ENCODE data around the gene CLEC4G. TPM values are rescaled to one million over a fixed set of nuclear protein-coding genes. Genes with fewer than 3 reads are reported as not detected.

CLEC4G gene
- total and polyA plus RNA-seq, 4 experiments from 2014 or later: not detected

DNA sequence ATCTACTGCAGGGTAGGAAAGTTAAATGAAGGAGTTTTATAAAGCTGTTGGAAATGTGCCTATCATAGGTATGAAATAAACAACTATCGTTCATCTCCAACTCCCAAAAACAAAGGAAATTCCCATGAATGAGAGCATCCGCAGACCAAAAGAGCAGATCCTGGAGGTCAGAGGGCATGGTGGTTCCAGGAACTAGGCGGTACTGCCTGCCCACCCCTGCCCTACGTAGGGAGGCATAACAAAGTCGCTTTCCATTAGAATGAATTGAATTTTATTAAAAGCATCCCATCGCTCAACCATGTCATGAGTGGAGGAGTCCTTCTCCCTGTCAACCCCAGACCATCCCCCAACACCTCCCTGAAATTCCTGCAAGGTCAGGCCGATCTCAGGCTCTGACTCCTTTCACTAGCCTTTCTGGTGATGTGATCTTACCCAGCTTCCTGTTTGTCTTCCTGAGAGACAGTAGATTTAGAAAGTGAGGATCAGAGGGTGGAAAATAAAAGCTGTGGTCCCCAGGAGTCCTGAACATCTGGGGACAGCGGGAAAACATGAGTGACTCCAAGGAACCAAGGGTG, 30.9 kb upstream of the CLEC4G start, which contains the start of gene CLEC4M:
Gene CLEC4M, plus strand, starts transcription at position 525 of the 575 bp plus-strand sequence. Its CDS starts 24 bp downstream, at position 549.
- intact Hi-C loops (cut with micrococcal nuclease): no loop called here
- Mint-ChIP-seq H3K27me3 (peaks cover 2 to 11% of the 10 kb centered on the region in 2 donors), H3K27ac (peak within 1 kb of the TSS in 2 of 7 donors; percentile 9 to 46), H3K9me3 (peaks cover 2 to 21% (median 20%) of the 10 kb centered on the region in 8 donors), H3K4me3 (no peak within 1 kb of the TSS), H3K4me1 (peaks cover 0 to 4% (median 0%) of the 10 kb centered on the region in 4 donors), H3K36me3 (peaks cover 5 to 8% of the 10 kb centered on the region in 2 donors)
- POLR2A ChIA-PET (ENCODE audit: partially characterized antibody): no interaction called here
- no peak within 1 kb of the TSS for H3K27ac ChIP-seq (ENCODE audit: low read depth, low read length)
- DNase-seq: no peak
- no peaks in the 10 kb centered on the region for H3K27me3 ChIP-seq (ENCODE audit: insufficient read depth, low read length)
- no peaks in the 10 kb centered on the region for H3K4me1 ChIP-seq (ENCODE audit: insufficient read depth, low read length)
- peaks cover 0 to 6% of the 10 kb centered on the region in 2 donors for H3K9me3 ChIP-seq (ENCODE audit: control insufficient read depth in 1 of 2, low read length in 2 of 2)
- H3K4me3 ChIP-seq (ENCODE audit: low read length in 2 of 2): no peak within 1 kb of the TSS
- H3K36me3 ChIP-seq (ENCODE audit: insufficient read depth, low read length): no peaks in the 10 kb centered on the region
- CTCF ChIA-PET (ENCODE audit: partially characterized antibody): interaction anchor here (1.0 kb wide), 1 partner anchor 36 kb away, joined by 3 read pairs; no protein-coding TSS in a partner anchor

DNA sequence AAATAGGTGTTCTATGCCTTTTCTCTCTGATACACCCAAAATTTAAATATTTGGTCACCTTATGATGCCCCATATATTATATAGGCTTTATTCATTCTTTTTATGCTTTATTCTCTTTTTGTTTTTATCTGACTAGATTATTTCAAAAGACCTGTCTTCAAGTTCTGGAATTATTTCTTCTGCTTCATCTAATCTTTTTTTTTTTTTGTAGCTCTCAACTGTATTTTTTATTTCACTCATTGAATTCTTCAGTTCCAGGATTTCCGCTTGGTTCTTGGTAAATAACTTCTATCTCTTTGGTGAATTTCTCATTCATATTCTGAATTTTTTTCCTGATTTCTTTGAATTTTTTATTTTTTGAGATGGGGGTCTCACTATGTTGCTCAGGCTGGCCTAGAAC, 27.2 kb upstream of the CLEC4G start:
- Histone ChIP-seq H3K4me3 (ENCODE audit: low read length in 2 of 2) (no peak overlapping the region), H3K27me3 (ENCODE audit: insufficient read depth, low read length) (no peaks in the 10 kb centered on the region), H3K36me3 (ENCODE audit: insufficient read depth, low read length) (no peaks in the 10 kb centered on the region), H3K27ac (ENCODE audit: low read depth, low read length) (no peak overlapping the region), H3K4me1 (ENCODE audit: insufficient read depth, low read length) (no peaks in the 10 kb centered on the region), H3K9me3 (ENCODE audit: control insufficient read depth in 1 of 2, low read length in 2 of 2) (peaks cover 0 to 18% of the 10 kb centered on the region in 2 donors)
- Mint-ChIP-seq H3K4me1 (peaks cover 0 to 4% (median 0%) of the 10 kb centered on the region in 4 donors), H3K36me3 (peaks cover 14% of the 10 kb centered on the region in 2 donors), H3K4me3 (no peak overlapping the region), H3K27me3 (peaks cover 3 to 11% of the 10 kb centered on the region in 2 donors), H3K9me3 (peaks cover 6 to 54% (median 38%) of the 10 kb centered on the region in 8 donors), H3K27ac (no peak overlapping the region)
- ChIA-PET CTCF (ENCODE audit: partially characterized antibody) (no interaction called here), POLR2A (ENCODE audit: partially characterized antibody) (no interaction called here)
- DNase-seq: no peak
- intact Hi-C loops (cut with micrococcal nuclease): loop anchor here (10.0 kb wide), 1 partner anchor 54 kb away; the partner anchor contains the start of gene FCER2

GRCh38 chr19:7757358-7757757, 25.4 kb upstream of the CLEC4G start:
- no peak overlapping the region for H3K27ac ChIP-seq (ENCODE audit: low read depth, low read length)
- no peak overlapping the region for H3K4me3 ChIP-seq (ENCODE audit: low read length in 2 of 2)
- no peaks in the 10 kb centered on the region for H3K4me1 ChIP-seq (ENCODE audit: insufficient read depth, low read length)
- intact Hi-C loops (cut with micrococcal nuclease): loop anchor here (10.0 kb wide), 1 partner anchor 53 kb away; the partner anchor contains the start of gene FCER2
- Mint-ChIP-seq H3K27ac (no peak overlapping the region), H3K4me3 (no peak overlapping the region), H3K27me3 (peaks cover 3 to 4% of the 10 kb centered on the region in 2 donors), H3K9me3 (peaks cover 6 to 56% (median 39%) of the 10 kb centered on the region in 8 donors), H3K36me3 (peaks cover 14 to 16% of the 10 kb centered on the region in 2 donors), H3K4me1 (peaks cover 0 to 3% (median 0%) of the 10 kb centered on the region in 4 donors)
- ChIA-PET CTCF (ENCODE audit: partially characterized antibody) (no interaction called here), POLR2A (ENCODE audit: partially characterized antibody) (no interaction called here)
- no peak for DNase-seq
- H3K27me3 ChIP-seq (ENCODE audit: insufficient read depth, low read length): no peaks in the 10 kb centered on the region
- H3K9me3 ChIP-seq (ENCODE audit: control insufficient read depth in 1 of 2, low read length in 2 of 2): peaks cover 0 to 18% of the 10 kb centered on the region in 2 donors
- no peaks in the 10 kb centered on the region for H3K36me3 ChIP-seq (ENCODE audit: insufficient read depth, low read length)

DNA sequence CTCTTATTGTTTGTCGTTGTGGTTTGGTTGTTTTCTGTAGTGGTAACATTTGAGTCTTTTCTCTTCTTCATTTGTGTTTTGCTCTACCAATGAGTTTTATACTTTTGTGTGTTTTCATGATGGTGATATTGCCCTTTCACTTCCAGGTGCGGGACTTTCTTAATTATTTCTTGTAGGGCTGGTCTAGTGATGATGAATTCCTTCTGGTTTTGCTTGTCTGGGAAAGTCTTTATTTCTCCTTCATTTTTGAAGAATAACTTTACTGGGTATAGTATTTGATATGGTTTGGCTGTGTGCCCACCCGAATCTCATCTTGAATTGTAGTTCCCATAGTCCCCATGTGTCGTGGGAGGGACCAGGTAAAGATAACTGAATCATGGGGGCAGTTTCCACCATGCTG, 24.3 kb upstream of the CLEC4G start:
- peaks cover 1 to 3% (median 2%) of the 10 kb centered on the region in 4 donors for H3K4me1 Mint-ChIP-seq
- Histone ChIP-seq H3K36me3 (ENCODE audit: insufficient read depth, low read length) (no peaks in the 10 kb centered on the region), H3K4me3 (ENCODE audit: low read length in 2 of 2) (no peak overlapping the region), H3K9me3 (ENCODE audit: control insufficient read depth in 1 of 2, low read length in 2 of 2) (peaks cover 0 to 18% of the 10 kb centered on the region in 2 donors), H3K27me3 (ENCODE audit: insufficient read depth, low read length) (no peaks in the 10 kb centered on the region), H3K4me1 (ENCODE audit: insufficient read depth, low read length) (no peaks in the 10 kb centered on the region), H3K27ac (ENCODE audit: low read depth, low read length) (no peak overlapping the region)
- intact Hi-C loops (cut with micrococcal nuclease): loop anchor here (10.0 kb wide), 1 partner anchor 51 kb away; the partner anchor contains the start of gene FCER2
- ChIA-PET CTCF (ENCODE audit: partially characterized antibody) (no interaction called here), POLR2A (ENCODE audit: partially characterized antibody) (no interaction called here)
- no peak overlapping the region for H3K4me3 Mint-ChIP-seq
- peaks cover 3 to 7% of the 10 kb centered on the region in 2 donors for H3K27me3 Mint-ChIP-seq
- H3K9me3 Mint-ChIP-seq: peaks cover 6 to 54% (median 40%) of the 10 kb centered on the region in 8 donors
- peaks cover 14 to 16% of the 10 kb centered on the region in 2 donors for H3K36me3 Mint-ChIP-seq
- no peak for DNase-seq
- no peak overlapping the region for H3K27ac Mint-ChIP-seq

GRCh38 chr19:7751157-7751783, 19.4 kb upstream of the CLEC4G start:
- DNase-seq: peak in 2 of 5 donors; percentile 40 to 64

DNA sequence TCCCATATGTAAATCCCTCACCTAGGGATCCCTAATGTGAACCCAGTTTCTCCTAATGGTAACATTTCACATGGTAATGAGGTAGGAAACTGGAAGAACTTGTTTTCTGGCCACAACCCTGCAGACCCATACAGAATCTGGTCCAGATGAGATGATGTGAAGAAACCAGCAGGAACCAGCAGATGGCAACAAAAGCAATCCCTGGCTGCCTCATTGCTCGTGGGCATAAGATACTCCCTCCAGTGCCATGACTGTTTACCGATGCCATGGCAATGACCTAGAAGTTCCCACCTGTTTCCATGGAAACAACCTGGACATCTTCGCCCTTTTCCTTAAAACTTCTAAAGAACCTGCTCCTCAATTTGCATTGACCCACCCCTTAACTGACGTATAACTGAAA, 16.8 kb upstream of the CLEC4G start:
- no peaks in the 10 kb centered on the region for H3K4me1 ChIP-seq (ENCODE audit: insufficient read depth, low read length)
- no peak for DNase-seq
- POLR2A ChIA-PET (ENCODE audit: partially characterized antibody): no interaction called here

More at GRCh38 chr19:7751157-7751783, 19.4 kb upstream of the CLEC4G start:
- Mint-ChIP-seq H3K9me3 (peaks cover 4 to 21% (median 9%) of the 10 kb centered on the region in 8 donors), H3K27ac (peak overlapping the region in 4 of 7 donors; percentile 17 to 77 (median 59)), H3K4me3 (peak overlapping the region in 1 of 8 donors; percentile 55), H3K27me3 (peaks cover 4 to 7% of the 10 kb centered on the region in 2 donors), H3K4me1 (peaks cover 3 to 10% (median 8%) of the 10 kb centered on the region in 4 donors), H3K36me3 (peaks cover 3 to 7% of the 10 kb centered on the region in 2 donors)
- ChIA-PET CTCF (ENCODE audit: partially characterized antibody) (no interaction called here), POLR2A (ENCODE audit: partially characterized antibody) (no interaction called here)
- Histone ChIP-seq H3K4me1 (ENCODE audit: insufficient read depth, low read length) (no peaks in the 10 kb centered on the region), H3K36me3 (ENCODE audit: insufficient read depth, low read length) (no peaks in the 10 kb centered on the region), H3K4me3 (ENCODE audit: low read length in 2 of 2) (no peak overlapping the region), H3K27me3 (ENCODE audit: insufficient read depth, low read length) (no peaks in the 10 kb centered on the region), H3K27ac (ENCODE audit: low read depth, low read length) (no peak overlapping the region), H3K9me3 (ENCODE audit: control insufficient read depth in 1 of 2, low read length in 2 of 2) (peaks cover 0 to 2% of the 10 kb centered on the region in 2 donors)
- intact Hi-C loops (cut with micrococcal nuclease): loop anchor here (10.0 kb wide), 1 partner anchor 46 kb away; the partner anchor contains the start of gene FCER2

DNA sequence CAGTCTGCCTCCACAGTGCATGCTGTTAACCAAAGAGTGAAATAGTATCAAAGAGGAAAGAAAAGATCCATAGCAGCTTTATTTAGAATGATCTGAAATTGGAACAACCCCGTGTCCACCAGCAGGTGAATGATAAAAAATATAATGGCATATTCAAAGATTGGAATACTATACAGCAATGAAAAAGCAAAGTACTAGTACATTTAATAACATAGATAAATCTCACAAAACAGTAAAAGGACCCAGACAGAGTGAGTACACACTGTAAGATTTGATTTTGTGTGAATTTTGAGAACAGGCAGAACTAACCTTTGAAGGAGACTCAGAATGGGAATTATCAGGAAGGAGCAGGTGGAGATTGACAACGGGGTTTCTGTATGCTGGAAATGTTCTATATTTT, 16.3 kb upstream of the CLEC4G start:
- Histone ChIP-seq H3K9me3 (ENCODE audit: control insufficient read depth in 1 of 2, low read length in 2 of 2) (no peaks in the 10 kb centered on the region), H3K27ac (ENCODE audit: low read depth, low read length) (no peak overlapping the region), H3K4me3 (ENCODE audit: low read length in 2 of 2) (no peak overlapping the region), H3K36me3 (ENCODE audit: insufficient read depth, low read length) (no peaks in the 10 kb centered on the region), H3K27me3 (ENCODE audit: insufficient read depth, low read length) (no peaks in the 10 kb centered on the region), H3K4me1 (ENCODE audit: insufficient read depth, low read length) (no peaks in the 10 kb centered on the region)
- H3K27ac Mint-ChIP-seq: no peak overlapping the region
- no peak overlapping the region for H3K4me3 Mint-ChIP-seq
- intact Hi-C loops (cut with micrococcal nuclease): no loop called here
- ChIA-PET POLR2A (ENCODE audit: partially characterized antibody) (no interaction called here), CTCF (ENCODE audit: partially characterized antibody) (interaction anchor here (1.1 kb wide), 1 partner anchor 104 kb away, joined by 3 read pairs; no protein-coding TSS in a partner anchor)
- H3K4me1 Mint-ChIP-seq: peaks cover 3 to 10% (median 7%) of the 10 kb centered on the region in 4 donors
- H3K9me3 Mint-ChIP-seq: peaks cover 0 to 2% (median under 1%) of the 10 kb centered on the region in 8 donors
- H3K36me3 Mint-ChIP-seq: no peaks in the 10 kb centered on the region
- H3K27me3 Mint-ChIP-seq: peaks cover 4 to 13% of the 10 kb centered on the region in 2 donors
- no peak for DNase-seq

More for the DNA sequence above, 16.8 kb upstream of the CLEC4G start:
- Histone ChIP-seq H3K9me3 (ENCODE audit: control insufficient read depth in 1 of 2, low read length in 2 of 2) (no peaks in the 10 kb centered on the region), H3K36me3 (ENCODE audit: insufficient read depth, low read length) (no peaks in the 10 kb centered on the region), H3K27ac (ENCODE audit: low read depth, low read length) (no peak overlapping the region), H3K27me3 (ENCODE audit: insufficient read depth, low read length) (no peaks in the 10 kb centered on the region), H3K4me3 (ENCODE audit: low read length in 2 of 2) (no peak overlapping the region)
- Mint-ChIP-seq H3K27me3 (peaks cover 4 to 11% of the 10 kb centered on the region in 2 donors), H3K4me1 (peaks cover 3 to 10% (median 8%) of the 10 kb centered on the region in 4 donors), H3K9me3 (peaks cover 0 to 3% (median under 1%) of the 10 kb centered on the region in 8 donors), H3K4me3 (no peak overlapping the region), H3K36me3 (no peaks in the 10 kb centered on the region), H3K27ac (no peak overlapping the region)
- intact Hi-C loops (cut with micrococcal nuclease): no loop called here
- CTCF ChIA-PET (ENCODE audit: partially characterized antibody): no interaction called here

All from CD4-positive, alpha-beta memory T cell (primary cell).